B cell (primary cell): Measurements from ENCODE around the gene NPEPPS. TPM values are rescaled to one million over a fixed set of nuclear protein-coding genes. Genes with fewer than 3 reads are reported as not detected.

ENCODE experiments used
- ATAC-seq: fragments of 200-7000 bp; cut with Tn5 transposase; one replicate; pipeline ENCODE4 v1.10.0; 2021; ENCODE audit warnings: low read depth, mild to moderate bottlenecking, moderate number of reproducible peaks, moderate library complexity
- CTCF ChIA-PET: fragments of 350-600 bp; sonication (Branson Sonifier 250); formaldehyde crosslinking; loops from one replicate; lab custom pipeline; 2021; ENCODE audit warnings: antibody characterized with exemption, inconsistent platforms; lab: Charles Lee
- POLR2A ChIA-PET: fragments of 350-600 bp; sonication (Branson Sonifier 250); formaldehyde crosslinking; loops from one replicate; lab custom pipeline; 2021; ENCODE audit warnings: antibody characterized with exemption; lab: Charles Lee
- DNase-seq: peaks from one replicate; pipeline ENCODE4 v3.0.0; 2013
- H2AFZ ChIP-seq: 2 replicates; pipeline ENCODE4 v1.6.1; 2012; ENCODE audit warnings: mild to moderate bottlenecking, low read depth, low read length; ENCODE audit not compliant: insufficient read depth, poor library complexity, severe bottlenecking
- H3K27ac ChIP-seq, 2 donors: 1 replicate in 1 of 2; 2 replicates in 1 of 2; pipeline ENCODE4 v1.5.1; 2012 to 2013; ENCODE audit warnings: low read length in 2 of 2, mild to moderate bottlenecking in 2 of 2, moderate library complexity in 1 of 2
- H3K27me3 ChIP-seq, 4 experiments: fragments of 200-600 bp in 1 of 4; sonication (generic) in 1 of 4; replicated peaks in 1 of 4; 1 replicate in 2 of 4; 2 replicates in 2 of 4; pipeline versions ENCODE4 v1.6.1 to v1.7.0; 2013 to 2016; ENCODE audit warnings: low read length in 3 of 4, mild to moderate bottlenecking in 2 of 4, mixed read lengths in 1 of 4, moderate library complexity in 1 of 4; ENCODE audit not compliant: insufficient read depth in 4 of 4, control insufficient read depth in 3 of 4; ENCODE audit errors: control extremely low read depth in 1 of 4
- H3K36me3 ChIP-seq, 2 experiments: replicated peaks in 1 of 2; 1 replicate in 1 of 2; 2 replicates in 1 of 2; pipeline versions ENCODE4 v1.6.1 to v1.7.1; 2013; ENCODE audit warnings: low read length in 1 of 2; ENCODE audit not compliant: insufficient read depth in 2 of 2, control insufficient read depth in 1 of 2; ENCODE audit errors: control extremely low read depth in 1 of 2, extremely low read depth in 1 of 2
- H3K4me1 ChIP-seq, 2 donors: fragments of 200-600 bp in 1 of 2; sonication (generic) in 1 of 2; 1 replicate in 1 of 2; 2 replicates in 1 of 2; pipeline versions ENCODE4 v1.5.1 to v1.6.1; 2013 to 2017; ENCODE audit warnings: low read length in 2 of 2; ENCODE audit not compliant: control insufficient read depth in 2 of 2, insufficient read depth in 2 of 2
- H3K4me2 ChIP-seq: replicated peaks from 2 replicates; pipeline ENCODE3; 2012; ENCODE audit warnings: mild to moderate bottlenecking, low read depth, low read length; ENCODE audit not compliant: poor library complexity, severe bottlenecking
- H3K4me3 ChIP-seq, 5 experiments: fragments of 200-600 bp in 1 of 5; sonication (generic) in 1 of 5; 1 replicate in 3 of 5; 2 replicates in 2 of 5; pipeline versions ENCODE4 v1.5.1 to v1.7.0; 2011 to 2016; ENCODE audit warnings: low read length in 4 of 5, mild to moderate bottlenecking in 4 of 5, low read depth in 2 of 5, control low read depth in 1 of 5, moderate library complexity in 1 of 5; ENCODE audit not compliant: insufficient read depth in 1 of 5; ENCODE audit errors: control extremely low read depth in 1 of 5, extremely low read depth in 1 of 5
- H3K79me2 ChIP-seq: fragments of 200-600 bp; sonication (generic); one replicate; pipeline ENCODE4 v1.6.0; 2016; ENCODE audit warnings: low read length; ENCODE audit not compliant: control insufficient read depth, insufficient read depth
- H3K9ac ChIP-seq: fragments of 200-600 bp; sonication (generic); 2 replicates; pipeline ENCODE4 v1.6.1; 2017; ENCODE audit warnings: mild to moderate bottlenecking, low read length, moderate library complexity
- H3K9me3 ChIP-seq, 3 donors: one replicate each; pipeline versions ENCODE4 v1.6.1 to v1.7.1; 2013; ENCODE audit warnings: low read length in 2 of 3; ENCODE audit not compliant: control insufficient read depth in 2 of 3, insufficient read depth in 1 of 3; ENCODE audit errors: control extremely low read depth in 1 of 3
- H4K20me1 ChIP-seq: 2 replicates; pipeline ENCODE4 v1.6.0; 2012; ENCODE audit warnings: mild to moderate bottlenecking, low read length; ENCODE audit not compliant: insufficient read depth, control insufficient read depth, poor library complexity, severe bottlenecking
- H3K27ac Mint-ChIP-seq: one replicate; pipeline ENCODE4 v1.8.0; 2021; ENCODE audit warnings: mixed read lengths
- H3K27me3 Mint-ChIP-seq: one replicate; pipeline ENCODE4 v1.8.0; 2021; ENCODE audit warnings: mixed read lengths
- H3K4me1 Mint-ChIP-seq: one replicate; pipeline ENCODE4 v1.8.0; 2021; ENCODE audit warnings: mixed read lengths
- H3K4me3 Mint-ChIP-seq: one replicate; pipeline ENCODE4 v1.8.0; 2021; ENCODE audit warnings: mixed read lengths
- H3K9me3 Mint-ChIP-seq: one replicate; pipeline ENCODE4 v1.8.0; 2022; ENCODE audit warnings: mixed read lengths; ENCODE audit not compliant: insufficient read depth
- EZH2 ChIP-seq: IDR thresholded peaks from 2 replicates; pipeline ENCODE4 v1.6.1; 2012; ENCODE audit warnings: borderline replicate concordance, low read depth, mild to moderate bottlenecking, moderate library complexity, low read length; ENCODE audit not compliant: insufficient read depth, poor library complexity, severe bottlenecking
- WGBS: methylation state at CpG from one replicate; pipeline ENCODE4 v1.1.5; 2013; ENCODE audit warnings: missing lambda C conversion rate; ENCODE audit not compliant: insufficient coverage; 5-methylcytosine and 5-hydroxymethylcytosine counted together
- intact Hi-C: fragments of 100-400 bp; cut with micrococcal nuclease; formaldehyde crosslinking; loops from one replicate; pipeline ENCODE4 v1.10.0; 2022
- polyA plus RNA-seq: library from polyadenylated mRNA; depleted of rRNA; stranded (reverse); fragments of >200 nt; gene quantifications from 2 replicates; pipeline ENCODE4 v1.2.3, GENCODE V29; 2012
- total RNA-seq, 2 donors: library from RNA; stranded (reverse); fragments of 120-200 nt in 1 of 2; gene quantifications; 1 replicate in 1 of 2; 2 replicates in 1 of 2; pipeline versions ENCODE4 v1.2.3 to v1.2.4, GENCODE V29; 2013 to 2022
- TF ChIP-seq, protein P1 (sequence below): fragments of 200-600 bp; IDR thresholded peaks from one replicate; pipeline ENCODE4 v1.8.0; 2022; ENCODE audit warnings: antibody characterized with exemption, mild to moderate bottlenecking

NPEPPS gene
- total and polyA plus RNA-seq, 2 donors (not counting 1 experiment from before 2014, with no cell fraction given): 47.8 to 160 TPM

DNA sequence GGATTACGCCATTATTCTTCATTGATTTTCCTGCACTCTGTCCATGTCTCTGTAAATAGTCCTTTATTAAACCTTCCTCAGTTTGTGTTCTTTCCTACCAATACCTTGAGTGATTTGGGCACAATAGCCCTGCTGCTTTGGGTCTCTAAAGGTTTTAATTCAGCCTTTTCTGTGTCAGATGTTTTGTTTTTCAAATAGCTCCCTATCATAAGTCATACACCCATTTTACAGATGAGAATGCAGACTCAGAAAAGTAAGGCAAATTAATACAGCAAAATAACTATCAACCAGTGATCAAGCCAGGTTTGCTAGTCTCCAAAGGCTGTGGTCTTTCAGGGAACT is 93.8 kb downstream of the NPEPPS start:
- no peaks in the 10 kb centered on the region for H3K79me2 ChIP-seq
- Mint-ChIP-seq H3K4me3 (no peak overlapping the region), H3K27me3 (no peaks in the 10 kb centered on the region), H3K27ac (no peak overlapping the region), H3K9me3 (no peaks in the 10 kb centered on the region), H3K4me1 (no peaks in the 10 kb centered on the region)
- H3K4me1 ChIP-seq: no peaks in the 10 kb centered on the region
- H3K4me2 ChIP-seq: no peak overlapping the region
- H3K4me3 ChIP-seq: no peak overlapping the region
- no peak overlapping the region for H2AFZ ChIP-seq
- ChIA-PET POLR2A (interaction anchor here (0.6 kb wide), 1 partner anchor 254 kb away, joined by 4 read pairs; no protein-coding TSS in a partner anchor), CTCF (interaction anchor here (0.7 to 4.7 kb wide), 2 partner anchors 10 to 308 kb away, joined by 3 to 28 read pairs; no protein-coding TSS in a partner anchor)
- no peak for TF ChIP-seq EZH2
- H3K9me3 ChIP-seq: no peaks in the 10 kb centered on the region
- WGBS: 0% methylated on average over 1 of the region's 1 CpG
- ATAC-seq: no peak
- intact Hi-C loops: no loop called here
- H3K36me3 ChIP-seq: peaks cover 3 to 25% of the 10 kb centered on the region in 2 experiments
- no peak overlapping the region for H3K27ac ChIP-seq
- no peak overlapping the region for H3K9ac ChIP-seq
- no peak for DNase-seq
- H3K27me3 ChIP-seq: no peaks in the 10 kb centered on the region
- no peaks in the 10 kb centered on the region for H4K20me1 ChIP-seq

GRCh38 chr17:47628014-47628566 is 97.2 kb downstream of the NPEPPS start:
- no peak overlapping the region for H2AFZ ChIP-seq
- no peaks in the 10 kb centered on the region for H4K20me1 ChIP-seq
- H3K4me3 ChIP-seq: no peak overlapping the region
- H3K4me1 ChIP-seq: no peaks in the 10 kb centered on the region
- H3K27me3 ChIP-seq: no peaks in the 10 kb centered on the region
- POLR2A ChIA-PET: no interaction called here
- CTCF ChIA-PET: interaction anchor here (1.9 to 4.7 kb wide), 2 partner anchors 13 to 36 kb away, joined by 5 to 28 read pairs; no protein-coding TSS in a partner anchor
- 100% methylated on average over 1 of the region's 8 CpGs for WGBS
- H3K4me3 Mint-ChIP-seq: no peak overlapping the region
- no peak overlapping the region for H3K4me2 ChIP-seq
- no peaks in the 10 kb centered on the region for H3K4me1 Mint-ChIP-seq
- TF ChIP-seq, protein P1, sequence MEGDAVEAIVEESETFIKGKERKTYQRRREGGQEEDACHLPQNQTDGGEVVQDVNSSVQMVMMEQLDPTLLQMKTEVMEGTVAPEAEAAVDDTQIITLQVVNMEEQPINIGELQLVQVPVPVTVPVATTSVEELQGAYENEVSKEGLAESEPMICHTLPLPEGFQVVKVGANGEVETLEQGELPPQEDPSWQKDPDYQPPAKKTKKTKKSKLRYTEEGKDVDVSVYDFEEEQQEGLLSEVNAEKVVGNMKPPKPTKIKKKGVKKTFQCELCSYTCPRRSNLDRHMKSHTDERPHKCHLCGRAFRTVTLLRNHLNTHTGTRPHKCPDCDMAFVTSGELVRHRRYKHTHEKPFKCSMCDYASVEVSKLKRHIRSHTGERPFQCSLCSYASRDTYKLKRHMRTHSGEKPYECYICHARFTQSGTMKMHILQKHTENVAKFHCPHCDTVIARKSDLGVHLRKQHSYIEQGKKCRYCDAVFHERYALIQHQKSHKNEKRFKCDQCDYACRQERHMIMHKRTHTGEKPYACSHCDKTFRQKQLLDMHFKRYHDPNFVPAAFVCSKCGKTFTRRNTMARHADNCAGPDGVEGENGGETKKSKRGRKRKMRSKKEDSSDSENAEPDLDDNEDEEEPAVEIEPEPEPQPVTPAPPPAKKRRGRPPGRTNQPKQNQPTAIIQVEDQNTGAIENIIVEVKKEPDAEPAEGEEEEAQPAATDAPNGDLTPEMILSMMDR: no peak
- no peak for TF ChIP-seq EZH2
- intact Hi-C loops: no loop called here
- H3K9ac ChIP-seq: no peak overlapping the region
- DNase-seq: no peak
- no peak for ATAC-seq
- H3K79me2 ChIP-seq: no peaks in the 10 kb centered on the region
- H3K27ac ChIP-seq: no peak overlapping the region
- no peaks in the 10 kb centered on the region for H3K9me3 ChIP-seq
- no peaks in the 10 kb centered on the region for H3K27me3 Mint-ChIP-seq
- no peak overlapping the region for H3K27ac Mint-ChIP-seq
- H3K36me3 ChIP-seq: peaks cover 0 to 4% of the 10 kb centered on the region in 2 experiments
- no peaks in the 10 kb centered on the region for H3K9me3 Mint-ChIP-seq
